PC-3 (cell line): ENCODE data around the gene IQCC. TPM values are rescaled to one million over a fixed set of nuclear protein-coding genes. Genes with fewer than 3 reads are reported as not detected.

Source experiments
- ATAC-seq: fragments of 200-7000 bp; cut with Tn5 transposase; 2 replicates; pipeline ENCODE4 v1.9.1; 2020; ENCODE audit warnings: mild to moderate bottlenecking, moderate library complexity
- BruUV-seq: library from RNA; stranded (reverse); fragments of 400-500 nt; replicated peaks from 2 replicates; lab custom pipeline; 2021; lab: Mats Ljungman, UMichigan
- CTCF ChIA-PET: fragments of 300-600 bp; sonication (Branson Sonifier 250); formaldehyde crosslinking; loops from one replicate; lab custom pipeline; 2022; ENCODE audit warnings: antibody characterized with exemption; lab: Charles Lee
- POLR2A ChIA-PET: fragments of 300-600 bp; sonication (Branson Sonifier 250); formaldehyde crosslinking; loops from one replicate; lab custom pipeline; 2022; ENCODE audit warnings: antibody characterized with exemption; ENCODE audit not compliant: unreplicated experiment; lab: Charles Lee
- DNase-seq: peaks from one replicate; pipeline ENCODE4 v3.0.0-alpha.2; 2015
- H2AFZ ChIP-seq: fragments of 300-600 bp; sonication (generic); 2 replicates; pipeline ENCODE4 v1.6.0; 2016; ENCODE audit warnings: antibody characterized with exemption, low read length
- H3F3A ChIP-seq: fragments of 300-600 bp; sonication (generic); one replicate; pipeline ENCODE4 v1.6.0; 2017; ENCODE audit warnings: antibody characterized with exemption, low read length, control low read depth, mild to moderate bottlenecking; ENCODE audit not compliant: unreplicated experiment
- H3K27ac ChIP-seq: fragments of 300-600 bp; sonication (generic); 2 replicates; pipeline ENCODE4 v1.5.1; 2016; ENCODE audit warnings: mild to moderate bottlenecking, low read length
- H3K27me3 ChIP-seq: fragments of 300-600 bp; sonication (generic); 2 replicates; pipeline ENCODE4 v1.6.1; 2016; ENCODE audit warnings: low read length, mixed read lengths
- H3K36me3 ChIP-seq: fragments of 300-600 bp; sonication (generic); 2 replicates; pipeline ENCODE4 v1.6.1; 2016; ENCODE audit warnings: low read depth, mixed run types, low read length, mixed read lengths
- H3K4me1 ChIP-seq: fragments of 300-600 bp; sonication (generic); 2 replicates; pipeline ENCODE4 v1.5.1; 2016; ENCODE audit warnings: low read length; ENCODE audit not compliant: insufficient read depth
- H3K4me2 ChIP-seq: fragments of 300-600 bp; sonication (generic); 2 replicates; pipeline ENCODE4 v1.6.0; 2016; ENCODE audit warnings: low read length
- H3K4me3 ChIP-seq: fragments of 300-600 bp; sonication (generic); 2 replicates; pipeline ENCODE4 v1.5.1; 2016; ENCODE audit warnings: mild to moderate bottlenecking, low read length, mixed read lengths
- H3K79me2 ChIP-seq: fragments of 300-600 bp; sonication (generic); 2 replicates; pipeline ENCODE4 v1.6.1; 2017; ENCODE audit warnings: low read length, mixed read lengths
- H3K9ac ChIP-seq: fragments of 300-600 bp; sonication (generic); 2 replicates; pipeline ENCODE4 v1.6.0; 2016; ENCODE audit warnings: mild to moderate bottlenecking, low read length
- H3K9me2 ChIP-seq: fragments of 300-600 bp; sonication (generic); replicated peaks from 2 replicates; pipeline ENCODE4 v1.6.1; 2016; ENCODE audit warnings: mixed run types, low read length, mixed read lengths
- H3K9me3 ChIP-seq: fragments of 300-600 bp; sonication (generic); 2 replicates; pipeline ENCODE4 v1.6.1; 2016; ENCODE audit warnings: low read length, mixed read lengths
- H4K20me1 ChIP-seq: fragments of 300-600 bp; sonication (generic); 2 replicates; pipeline ENCODE4 v1.6.1; 2016; ENCODE audit warnings: low read length, mixed read lengths
- EZH2 ChIP-seq: fragments of 300-600 bp; sonication (generic); IDR thresholded peaks from one replicate; pipeline ENCODE4 v1.6.1; 2017; ENCODE audit warnings: antibody characterized with exemption, mild to moderate bottlenecking, low read length; ENCODE audit not compliant: unreplicated experiment
- EZH2phosphoT487 ChIP-seq: fragments of 300-600 bp; sonication (generic); IDR thresholded peaks from 2 replicates; pipeline ENCODE4 v1.6.1; 2018; ENCODE audit warnings: mild to moderate bottlenecking, antibody characterized with exemption, low read length, borderline replicate concordance
- intact Hi-C: fragments of 100-400 bp; cut with micrococcal nuclease; formaldehyde crosslinking; loops from 2 replicates; pipeline ENCODE4 v1.9.0; 2023
- total RNA-seq: library from RNA; depleted of rRNA; stranded (reverse); fragments of >200 nt; gene quantifications from 2 replicates; pipeline ENCODE4 v1.2.3, GENCODE V29; 2014
- TF ChIP-seq, protein P1 (sequence below): fragments of 300-600 bp; sonication (generic); conservative IDR thresholded peaks from 2 replicates; pipeline ENCODE4 v1.5.1; 2017; ENCODE audit warnings: antibody characterized with exemption, low read depth, mild to moderate bottlenecking, low read length

Gene IQCC
- total RNA-seq, 1 experiment from 2014 or later = 8.5 TPM

DNA sequence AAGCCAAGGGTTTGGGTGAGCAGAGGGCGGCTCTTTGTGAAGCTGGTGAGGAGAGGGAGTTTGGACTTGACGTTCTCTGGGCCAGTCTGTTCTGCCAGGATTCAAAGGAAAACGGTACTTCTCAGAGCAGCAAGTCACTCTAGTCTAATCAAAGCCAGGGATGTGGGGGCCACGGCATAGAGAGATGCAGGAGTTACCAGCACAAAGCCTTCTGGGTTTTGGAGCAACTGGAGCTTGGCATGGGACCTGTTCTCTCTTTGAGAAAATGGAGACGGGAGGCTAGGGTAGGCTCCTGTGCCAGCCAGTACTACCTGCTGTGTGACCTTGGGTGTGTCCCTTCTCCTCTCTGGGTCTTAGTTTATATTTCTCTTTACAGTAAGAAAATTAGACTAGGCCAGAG is 23.9 kb upstream of the IQCC start:
- no peak overlapping the region for H2AFZ ChIP-seq
- peak overlapping the region; percentile 86 for H3K4me2 ChIP-seq
- TF ChIP-seq EZH2phosphoT487 (no peak), EZH2 (no peak)
- TF ChIP-seq, protein P1, sequence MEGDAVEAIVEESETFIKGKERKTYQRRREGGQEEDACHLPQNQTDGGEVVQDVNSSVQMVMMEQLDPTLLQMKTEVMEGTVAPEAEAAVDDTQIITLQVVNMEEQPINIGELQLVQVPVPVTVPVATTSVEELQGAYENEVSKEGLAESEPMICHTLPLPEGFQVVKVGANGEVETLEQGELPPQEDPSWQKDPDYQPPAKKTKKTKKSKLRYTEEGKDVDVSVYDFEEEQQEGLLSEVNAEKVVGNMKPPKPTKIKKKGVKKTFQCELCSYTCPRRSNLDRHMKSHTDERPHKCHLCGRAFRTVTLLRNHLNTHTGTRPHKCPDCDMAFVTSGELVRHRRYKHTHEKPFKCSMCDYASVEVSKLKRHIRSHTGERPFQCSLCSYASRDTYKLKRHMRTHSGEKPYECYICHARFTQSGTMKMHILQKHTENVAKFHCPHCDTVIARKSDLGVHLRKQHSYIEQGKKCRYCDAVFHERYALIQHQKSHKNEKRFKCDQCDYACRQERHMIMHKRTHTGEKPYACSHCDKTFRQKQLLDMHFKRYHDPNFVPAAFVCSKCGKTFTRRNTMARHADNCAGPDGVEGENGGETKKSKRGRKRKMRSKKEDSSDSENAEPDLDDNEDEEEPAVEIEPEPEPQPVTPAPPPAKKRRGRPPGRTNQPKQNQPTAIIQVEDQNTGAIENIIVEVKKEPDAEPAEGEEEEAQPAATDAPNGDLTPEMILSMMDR = no peak
- DNase-seq = no peak
- H3K36me3 ChIP-seq = peaks cover 29% of the 10 kb centered on the region
- no peaks in the 10 kb centered on the region for H3K27me3 ChIP-seq
- H3K9me3 ChIP-seq = no peaks in the 10 kb centered on the region
- intact Hi-C loops = loop anchor here (2.0 kb wide), 1 partner anchor 19 kb away; the partner anchor contains the start of gene CCDC28B
- H3K9me2 ChIP-seq = no peaks in the 10 kb centered on the region
- no peaks in the 10 kb centered on the region for H3F3A ChIP-seq
- H3K4me1 ChIP-seq = peaks cover 18% of the 10 kb centered on the region
- peaks cover 62% of the 10 kb centered on the region for H3K79me2 ChIP-seq
- ChIA-PET CTCF (no interaction called here), POLR2A (no interaction called here)
- BruUV-seq = no TSS peak
- no peak for ATAC-seq
- peaks cover 12% of the 10 kb centered on the region; the same call in 1 of the 2 replicates for H4K20me1 ChIP-seq
- H3K9ac ChIP-seq = no peak overlapping the region
- H3K4me3 ChIP-seq = peak overlapping the region; percentile 95
- H3K27ac ChIP-seq = no peak overlapping the region

DNA sequence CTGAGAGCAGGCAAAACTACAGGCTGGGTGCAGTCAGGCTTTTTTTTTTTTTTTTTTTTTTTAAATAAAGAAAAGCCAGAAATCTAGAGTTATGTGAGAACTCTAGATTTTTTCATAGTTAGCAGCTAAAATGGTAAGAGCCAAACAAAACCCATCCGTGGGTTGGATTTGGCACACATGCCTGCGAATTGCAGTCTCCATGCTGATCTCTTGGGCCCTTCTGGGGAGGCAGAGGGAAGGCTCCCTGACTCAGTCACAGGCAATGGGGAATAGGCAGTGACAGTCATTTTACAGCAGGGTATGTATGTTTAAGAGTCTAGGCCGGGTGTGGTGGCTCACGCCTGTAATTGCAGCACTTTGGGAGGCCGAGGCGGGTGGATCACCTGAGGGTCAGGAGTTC is 23.4 kb upstream of the IQCC start:
- ChIA-PET POLR2A (no interaction called here), CTCF (no interaction called here)
- Histone ChIP-seq H2AFZ (no peak overlapping the region), H4K20me1 (peaks cover 12% of the 10 kb centered on the region; the same call in 1 of the 2 replicates), H3K9me2 (no peaks in the 10 kb centered on the region), H3K4me2 (peak overlapping the region; percentile 86), H3K27ac (no peak overlapping the region), H3K79me2 (peaks cover 67% of the 10 kb centered on the region), H3F3A (no peaks in the 10 kb centered on the region), H3K4me3 (no peak overlapping the region), H3K4me1 (peaks cover 18% of the 10 kb centered on the region), H3K9me3 (no peaks in the 10 kb centered on the region), H3K27me3 (no peaks in the 10 kb centered on the region), H3K9ac (no peak overlapping the region), H3K36me3 (peaks cover 33% of the 10 kb centered on the region)
- TF ChIP-seq EZH2phosphoT487 = no peak
- no peak for TF ChIP-seq EZH2
- TF ChIP-seq, protein P1 = no peak
- intact Hi-C loops = no loop called here
- ATAC-seq (no peak), DNase-seq (no peak)
- BruUV-seq = no TSS peak

GRCh38 chr1:32184650-32185049 is 20.8 kb upstream of the IQCC start:
- TF ChIP-seq EZH2phosphoT487 = no peak
- TF ChIP-seq, protein P1 = no peak
- TF ChIP-seq EZH2 = no peak
- intact Hi-C loops = no loop called here
- ChIA-PET POLR2A (interaction anchor here (0.7 kb wide), 1 partner anchor 210 kb away, joined by 3 read pairs; the partner anchor contains the start of gene BSDC1), CTCF (no interaction called here)
- H4K20me1 ChIP-seq = peaks cover 12% of the 10 kb centered on the region; the same call in 1 of the 2 replicates
- BruUV-seq = no TSS peak
- DNase-seq (no peak), ATAC-seq (no peak)
- H3K36me3 ChIP-seq = peaks cover 57% of the 10 kb centered on the region
- peaks cover 13% of the 10 kb centered on the region for H3K4me1 ChIP-seq
- H3K79me2 ChIP-seq = peaks cover 74% of the 10 kb centered on the region
- H3K27ac ChIP-seq = no peak overlapping the region
- H3K4me3 ChIP-seq = no peak overlapping the region
- no peak overlapping the region for H3K4me2 ChIP-seq
- no peaks in the 10 kb centered on the region for H3K27me3 ChIP-seq
- H3K9me2 ChIP-seq = no peaks in the 10 kb centered on the region
- H2AFZ ChIP-seq = no peak overlapping the region
- no peak overlapping the region for H3K9ac ChIP-seq
- H3F3A ChIP-seq = no peaks in the 10 kb centered on the region
- no peaks in the 10 kb centered on the region for H3K9me3 ChIP-seq
